Left lung (tissue), 10 donors: Measurements from ENCODE around the gene WNT9B. TPM values are rescaled to one million over a fixed set of nuclear protein-coding genes. Genes with fewer than 3 reads are reported as not detected.

Experiments used
- ATAC-seq: fragments of 200-7000 bp; cut with Tn5 transposase; one replicate; pipeline ENCODE4 v1.9.1; 2020; ENCODE audit warnings: moderate library complexity
- DNase-seq, 4 donors: peaks; one replicate each; pipeline ENCODE4 v3.0.0-alpha.2; 2013 to 2020
- H3K27ac ChIP-seq, 2 donors: fragments of 200-600 bp; sonication (generic) in 1 of 2; one replicate each; pipeline versions ENCODE4 v1.5.0 to v1.8.0; 2020 to 2021
- H3K27me3 ChIP-seq, 2 donors: fragments of 200-600 bp; sonication (generic) in 1 of 2; one replicate each; pipeline versions ENCODE4 v1.5.0 to v1.8.0; 2020 to 2021
- H3K36me3 ChIP-seq, 2 donors: fragments of 200-600 bp; sonication (generic) in 1 of 2; one replicate each; pipeline versions ENCODE4 v1.5.0 to v1.8.0; 2020 to 2021
- H3K4me1 ChIP-seq, 2 donors: fragments of 200-600 bp; one replicate each; pipeline ENCODE4 v1.8.0; 2021
- H3K4me3 ChIP-seq, 2 donors: fragments of 200-600 bp; sonication (generic) in 1 of 2; one replicate each; pipeline versions ENCODE4 v1.5.0 to v1.8.0; 2020 to 2021; ENCODE audit warnings: mild to moderate bottlenecking in 1 of 2
- H3K9me3 ChIP-seq, 2 donors: fragments of 200-600 bp; sonication (generic) in 1 of 2; one replicate each; pipeline versions ENCODE4 v1.5.0 to v1.8.0; 2020 to 2021
- intact Hi-C, 2 donors: fragments of 100-400 bp; cut with DNase I; formaldehyde crosslinking; loops; one replicate each; pipeline versions ENCODE4 v1.11.2 to v1.14.2; 2022
- polyA plus RNA-seq, 6 donors: library from polyadenylated mRNA; unstranded; fragments of 120-200 nt; gene quantifications; one replicate each; pipeline ENCODE4 v1.2.1, GENCODE V29; 2013; ENCODE audit not compliant: insufficient read length in 6 of 6
- total RNA-seq, 2 donors: library from RNA; stranded (reverse); fragmentation: NEBNext Ultra II Directional; extraction: Animal tissue kit (Norgen Biotek cat#: 25700); gene quantifications; one replicate each; pipeline ENCODE4 v1.2.1, GENCODE V29; 2021
- TF ChIP-seq, protein P1 (sequence below), 2 donors: fragments of 200-600 bp; sonication (generic) in 1 of 2; IDR thresholded peaks; one replicate each; pipeline versions ENCODE4 v1.5.0 to v1.8.0; 2021; ENCODE audit warnings: antibody characterized with exemption in 2 of 2
- donor health status: DM: no; HTN: yes; CAD: no.
- donor health status: DM: no; HTN: no; CAD: no.

Gene WNT9B
- total and polyA plus RNA-seq, 8 donors, result 0.07 to 1.2 (median 0.21) TPM

DNA sequence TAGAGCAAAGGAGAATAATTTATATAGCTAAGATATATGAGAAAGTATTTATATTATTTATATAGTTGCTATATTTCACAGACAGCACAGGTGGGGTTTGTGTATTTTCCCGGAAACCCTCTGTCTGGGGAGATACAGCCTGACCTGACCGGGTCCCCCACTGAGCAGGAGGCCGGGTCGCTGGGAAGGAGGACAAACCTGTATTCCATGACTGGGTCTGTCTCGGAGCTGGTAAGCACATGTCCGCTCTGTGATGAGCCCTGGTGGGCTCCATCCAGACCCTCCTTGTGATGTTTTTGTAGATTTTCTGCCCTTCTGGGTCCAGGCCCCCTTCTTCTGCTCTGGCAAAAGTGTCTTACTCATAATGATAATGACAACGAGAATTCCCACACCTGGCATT is 27.7 kb downstream of the WNT9B start:
- intact Hi-C loops, result no loop called here
- DNase-seq, result no peak
- peak overlapping the region in 1 of 2 donors; percentile 85 for H3K27ac ChIP-seq
- H3K9me3 ChIP-seq, result no peaks in the 10 kb centered on the region
- no peak overlapping the region for H3K4me3 ChIP-seq
- peaks cover 0 to under 1% of the 10 kb centered on the region in 2 donors for H3K27me3 ChIP-seq
- ATAC-seq, result no peak
- H3K36me3 ChIP-seq, result no peaks in the 10 kb centered on the region
- peaks cover 0 to 37% of the 10 kb centered on the region in 2 donors for H3K4me1 ChIP-seq
- TF ChIP-seq, protein P1, sequence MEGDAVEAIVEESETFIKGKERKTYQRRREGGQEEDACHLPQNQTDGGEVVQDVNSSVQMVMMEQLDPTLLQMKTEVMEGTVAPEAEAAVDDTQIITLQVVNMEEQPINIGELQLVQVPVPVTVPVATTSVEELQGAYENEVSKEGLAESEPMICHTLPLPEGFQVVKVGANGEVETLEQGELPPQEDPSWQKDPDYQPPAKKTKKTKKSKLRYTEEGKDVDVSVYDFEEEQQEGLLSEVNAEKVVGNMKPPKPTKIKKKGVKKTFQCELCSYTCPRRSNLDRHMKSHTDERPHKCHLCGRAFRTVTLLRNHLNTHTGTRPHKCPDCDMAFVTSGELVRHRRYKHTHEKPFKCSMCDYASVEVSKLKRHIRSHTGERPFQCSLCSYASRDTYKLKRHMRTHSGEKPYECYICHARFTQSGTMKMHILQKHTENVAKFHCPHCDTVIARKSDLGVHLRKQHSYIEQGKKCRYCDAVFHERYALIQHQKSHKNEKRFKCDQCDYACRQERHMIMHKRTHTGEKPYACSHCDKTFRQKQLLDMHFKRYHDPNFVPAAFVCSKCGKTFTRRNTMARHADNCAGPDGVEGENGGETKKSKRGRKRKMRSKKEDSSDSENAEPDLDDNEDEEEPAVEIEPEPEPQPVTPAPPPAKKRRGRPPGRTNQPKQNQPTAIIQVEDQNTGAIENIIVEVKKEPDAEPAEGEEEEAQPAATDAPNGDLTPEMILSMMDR (IDR thresholded peaks at IDR 0.05), result no peak

DNA sequence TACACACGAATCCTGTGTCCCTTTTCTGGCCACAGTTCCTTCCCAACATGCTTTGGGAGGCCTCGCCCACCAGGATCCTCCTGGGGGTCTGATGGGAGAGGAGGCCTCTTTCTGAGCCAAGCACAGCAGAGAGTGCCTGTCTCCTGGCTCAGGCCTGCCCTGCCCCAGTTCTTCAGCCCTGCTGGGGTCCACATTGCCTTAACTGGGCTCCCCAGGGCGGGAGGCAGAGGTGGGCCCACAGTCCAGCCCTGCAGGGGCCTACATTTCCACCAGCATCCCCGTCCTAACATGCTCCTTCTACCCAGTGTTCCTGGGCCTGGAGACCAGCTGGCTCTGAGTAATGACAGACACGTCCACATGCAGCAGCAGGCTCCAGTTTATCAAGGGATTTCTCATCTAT is 29.6 kb downstream of the WNT9B start:
- no peaks in the 10 kb centered on the region for H3K9me3 ChIP-seq
- intact Hi-C loops, result no loop called here
- TF ChIP-seq, protein P1 (IDR thresholded peaks at IDR 0.05), result no peak

GRCh38 chr17:46882666-46883065 is 31.3 kb downstream of the WNT9B start:
- intact Hi-C loops, result no loop called here

More for the DNA sequence above, 29.6 kb downstream of the WNT9B start:
- Histone ChIP-seq H3K36me3 (no peaks in the 10 kb centered on the region), H3K27me3 (peaks cover 4 to 10% of the 10 kb centered on the region in 2 donors), H3K4me3 (no peak overlapping the region), H3K4me1 (peaks cover 0 to 30% of the 10 kb centered on the region in 2 donors), H3K27ac (no peak overlapping the region)
- DNase-seq (no peak), ATAC-seq (no peak)

DNA sequence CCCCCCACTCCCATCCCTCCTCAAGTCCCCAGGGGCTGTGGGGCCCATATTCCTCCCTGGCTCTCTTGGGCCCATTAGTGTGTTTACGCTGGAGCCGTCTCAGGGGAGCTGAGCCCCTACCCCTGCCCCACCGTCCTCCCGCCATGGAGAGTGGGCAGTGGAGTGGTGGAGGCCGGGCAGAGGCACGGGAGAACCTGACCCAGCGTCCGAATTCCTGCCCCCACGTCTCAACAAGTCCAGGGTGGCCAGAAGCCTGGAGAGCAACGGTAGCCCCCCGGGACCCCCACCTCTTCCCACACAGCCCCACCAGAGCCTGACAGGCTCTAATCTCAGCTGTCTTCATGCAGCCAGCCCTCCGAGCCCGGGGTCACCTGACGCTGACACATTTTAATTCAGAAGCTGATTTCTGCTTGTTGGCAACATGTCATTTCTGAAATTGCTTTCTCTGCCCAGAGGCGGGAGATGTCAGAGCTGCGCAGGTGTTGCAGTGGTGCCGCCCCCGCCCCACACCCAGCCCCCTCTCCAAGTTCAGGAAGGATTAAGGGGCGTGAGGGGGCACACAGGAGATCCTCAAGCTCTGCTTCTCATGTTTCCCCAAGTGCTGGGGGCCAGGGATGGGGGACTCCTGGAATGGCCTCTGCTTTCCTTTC is 32.6 kb downstream of the WNT9B start:
- H3K9me3 ChIP-seq, result no peaks in the 10 kb centered on the region
- H3K27me3 ChIP-seq, result peaks cover 4 to 10% of the 10 kb centered on the region in 2 donors
- intact Hi-C loops, result no loop called here
- no peak for DNase-seq
- no peak overlapping the region for H3K4me3 ChIP-seq
- peaks cover 0 to 3% of the 10 kb centered on the region in 2 donors for H3K4me1 ChIP-seq
- TF ChIP-seq, protein P1 (IDR thresholded peaks at IDR 0.05), result no peak
- no peak overlapping the region for H3K27ac ChIP-seq
- H3K36me3 ChIP-seq, result no peaks in the 10 kb centered on the region
- no peak for ATAC-seq

More at GRCh38 chr17:46882666-46883065, 31.3 kb downstream of the WNT9B start:
- Histone ChIP-seq H3K36me3 (no peaks in the 10 kb centered on the region), H3K27me3 (peaks cover 4 to 10% of the 10 kb centered on the region in 2 donors), H3K4me1 (peaks cover 0 to 17% of the 10 kb centered on the region in 2 donors), H3K4me3 (no peak overlapping the region), H3K27ac (no peak overlapping the region), H3K9me3 (no peaks in the 10 kb centered on the region)
- ATAC-seq (no peak), DNase-seq (no peak)
- TF ChIP-seq, protein P1 (IDR thresholded peaks at IDR 0.05), result no peak

DNA sequence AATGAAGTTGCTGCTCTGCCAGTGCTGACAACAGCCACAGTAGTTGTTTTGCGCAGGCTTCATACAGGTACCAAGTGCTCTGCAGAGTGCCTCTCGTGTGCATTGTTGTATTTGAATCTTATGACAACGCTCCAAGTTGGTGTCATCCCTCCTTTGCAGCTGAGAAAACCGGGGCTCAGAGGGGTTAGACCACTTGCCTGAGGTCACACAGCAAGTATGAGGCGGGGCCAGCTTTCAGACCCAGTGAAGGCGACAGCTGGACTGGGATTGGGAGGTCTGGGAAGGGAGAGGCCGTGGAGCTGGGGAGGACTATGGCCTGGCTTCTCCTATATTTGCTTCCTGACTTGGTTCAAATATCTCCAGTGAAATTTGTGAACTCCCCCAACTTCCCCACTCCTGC is 33.2 kb downstream of the WNT9B start:
- intact Hi-C loops, result no loop called here
- H3K27ac ChIP-seq, result no peak overlapping the region
- ATAC-seq, result no peak
- TF ChIP-seq, protein P1 (IDR thresholded peaks at IDR 0.05), result no peak
- no peak overlapping the region for H3K4me3 ChIP-seq
- H3K4me1 ChIP-seq, result no peaks in the 10 kb centered on the region
- peaks cover 4 to 10% of the 10 kb centered on the region in 2 donors for H3K27me3 ChIP-seq
- DNase-seq, result no peak
- no peaks in the 10 kb centered on the region for H3K36me3 ChIP-seq
- no peaks in the 10 kb centered on the region for H3K9me3 ChIP-seq
